Endodermal cell (in vitro differentiated cells): ENCODE data around the gene OASL. TPM values are rescaled to one million over a fixed set of nuclear protein-coding genes. Genes with fewer than 3 reads are reported as not detected.
"Not testable (repeated sequence)": the region's sequence is repeated elsewhere in the genome, so short reads cannot be mapped to it uniquely, and the experiment has no call there.

Experiments used
- DNase-seq: peaks from one replicate; pipeline ENCODE4 v3.0.0-alpha.2; 2017
- H3K27ac ChIP-seq: 2 replicates; pipeline ENCODE4 v1.5.1; 2013; ENCODE audit warnings: mild to moderate bottlenecking, low read depth, low read length, moderate library complexity
- H3K27me3 ChIP-seq: 2 replicates; pipeline ENCODE4 v1.6.1; 2013; ENCODE audit warnings: mild to moderate bottlenecking, low read length, moderate library complexity; ENCODE audit not compliant: insufficient read depth, control insufficient read depth, poor library complexity, severe bottlenecking
- H3K36me3 ChIP-seq: 2 replicates; pipeline ENCODE4 v1.7.0; 2013; ENCODE audit warnings: mild to moderate bottlenecking, low read length, moderate library complexity; ENCODE audit not compliant: control insufficient read depth, insufficient read depth
- H3K4me1 ChIP-seq: one replicate; pipeline ENCODE4 v1.7.0; 2013; ENCODE audit warnings: low read length; ENCODE audit not compliant: control insufficient read depth, insufficient read depth
- H3K4me3 ChIP-seq: 2 replicates; pipeline ENCODE4 v1.5.1; 2013; ENCODE audit warnings: mild to moderate bottlenecking, low read length, moderate library complexity
- H3K9ac ChIP-seq: 2 replicates; pipeline ENCODE4 v1.6.1; 2013; ENCODE audit warnings: mild to moderate bottlenecking, low read length, moderate library complexity; ENCODE audit not compliant: poor library complexity, severe bottlenecking; ENCODE audit errors: extremely low read depth
- H3K9me3 ChIP-seq: 2 replicates; pipeline ENCODE4 v1.6.1; 2013; ENCODE audit warnings: mild to moderate bottlenecking, low read length, moderate library complexity; ENCODE audit not compliant: control insufficient read depth
- H3K27ac Mint-ChIP-seq: 2 replicates; pipeline ENCODE4 v1.8.0; 2020; ENCODE audit warnings: mixed read lengths
- H3K27me3 Mint-ChIP-seq: 2 replicates; pipeline ENCODE4 v1.8.0; 2021; ENCODE audit warnings: mild to moderate bottlenecking, mixed read lengths; ENCODE audit not compliant: insufficient read depth
- H3K36me3 Mint-ChIP-seq: 2 replicates; pipeline ENCODE4 v1.8.0; 2020; ENCODE audit warnings: low read depth, mixed read lengths
- H3K4me1 Mint-ChIP-seq: 2 replicates; pipeline ENCODE4 v1.8.0; 2020; ENCODE audit warnings: mixed read lengths
- H3K4me3 Mint-ChIP-seq: 2 replicates; pipeline ENCODE4 v1.8.0; 2020; ENCODE audit warnings: mild to moderate bottlenecking, moderate library complexity, mixed read lengths
- H3K9me3 Mint-ChIP-seq: 2 replicates; pipeline ENCODE4 v1.8.0; 2020; ENCODE audit warnings: mild to moderate bottlenecking, mixed read lengths
- CTCF ChIP-seq: fragments of 200-600 bp; sonication (generic); conservative IDR thresholded peaks from 2 replicates; pipeline ENCODE4 v1.5.0; 2021; ENCODE audit warnings: antibody characterized with exemption, mild to moderate bottlenecking
- WGBS, 2 experiments: methylation state at CpG; one replicate each; pipeline versions ENCODE4 v1.1.5 to v1.1.7; 2013; ENCODE audit warnings: missing lambda C conversion rate in 2 of 2, mixed read lengths in 1 of 2; ENCODE audit not compliant: insufficient coverage in 1 of 2, insufficient read length in 1 of 2; 5-methylcytosine and 5-hydroxymethylcytosine counted together
- total RNA-seq, 2 donors: library from RNA; stranded (reverse); fragmentation: NEBNext Ultra II Directional in 1 of 2; extraction: Animal tissue kit (Norgen Biotek cat#: 25700) in 1 of 2; gene quantifications; 2 replicates in 1 of 2; 3 replicates in 1 of 2; pipeline ENCODE4 v1.2.1, GENCODE V29; 2021

OASL gene
- total RNA-seq, 2 donors from 2014 or later = not detected

GRCh38 chr12:121069206-121069605 lies 30.2 kb upstream of the OASL start:
- WGBS, 2 experiments = 86 to 100% methylated on average over 2 to 5 of the region's 6 CpGs
- peaks cover 31% of the 10 kb centered on the region for H3K9me3 ChIP-seq
- no peaks in the 10 kb centered on the region for H3K36me3 Mint-ChIP-seq
- no peak overlapping the region for H3K4me3 Mint-ChIP-seq
- no peaks in the 10 kb centered on the region for H3K27me3 ChIP-seq
- H3K4me3 ChIP-seq = no peak overlapping the region
- H3K4me1 Mint-ChIP-seq = no peaks in the 10 kb centered on the region
- no peaks in the 10 kb centered on the region for H3K4me1 ChIP-seq
- H3K27ac Mint-ChIP-seq = no peak overlapping the region
- no peak overlapping the region for H3K27ac ChIP-seq
- peaks cover 25% of the 10 kb centered on the region for H3K9me3 Mint-ChIP-seq
- DNase-seq = peak; percentile 11
- TF ChIP-seq CTCF = no peak
- no peak overlapping the region for H3K9ac ChIP-seq
- H3K36me3 ChIP-seq = no peaks in the 10 kb centered on the region
- peaks cover 2% of the 10 kb centered on the region for H3K27me3 Mint-ChIP-seq

- Mint-ChIP-seq H3K9me3 (no peaks in the 10 kb centered on the region), H3K4me1 (no peaks in the 10 kb centered on the region), H3K27me3 (peaks cover 4% of the 10 kb centered on the region), H3K36me3 (no peaks in the 10 kb centered on the region), H3K4me3 (no peak overlapping the region), H3K27ac (no peak overlapping the region)
- no peaks in the 10 kb centered on the region for H3K27me3 ChIP-seq
- H3K27ac ChIP-seq = no peak overlapping the region
- DNase-seq = no peak
- H3K9me3 ChIP-seq = no peaks in the 10 kb centered on the region
- H3K4me1 ChIP-seq = no peaks in the 10 kb centered on the region
- H3K36me3 ChIP-seq = no peaks in the 10 kb centered on the region
- H3K4me3 ChIP-seq = no peak overlapping the region
- no peak for TF ChIP-seq CTCF
- WGBS, 2 experiments = 67 to 71% methylated on average over 1 to 2 of the region's 2 CpGs
- H3K9ac ChIP-seq = no peak overlapping the region
Observed at GRCh38 chr12:121065345-121065744, 26.3 kb upstream of the OASL start.

- H3K27me3 ChIP-seq, H3K9me3 ChIP-seq, H3K9ac ChIP-seq, H3K27ac Mint-ChIP-seq, H3K4me1 Mint-ChIP-seq, H3K36me3 Mint-ChIP-seq, H3K4me3 ChIP-seq, H3K27ac ChIP-seq, H3K27me3 Mint-ChIP-seq, H3K36me3 ChIP-seq, H3K9me3 Mint-ChIP-seq, H3K4me3 Mint-ChIP-seq, H3K4me1 ChIP-seq: not testable (repeated sequence)
- 92 to 100% methylated on average over 5 to 12 of the region's 12 CpGs for WGBS, 2 experiments
- DNase-seq = peak; percentile 26
Observed at GRCh38 chr12:121064586-121064985, 25.5 kb upstream of the OASL start.

- Histone ChIP-seq H3K4me3 (no peak overlapping the region), H3K9me3 (no peaks in the 10 kb centered on the region), H3K27me3 (no peaks in the 10 kb centered on the region), H3K27ac (no peak overlapping the region), H3K4me1 (no peaks in the 10 kb centered on the region), H3K9ac (no peak overlapping the region), H3K36me3 (no peaks in the 10 kb centered on the region)
- Mint-ChIP-seq H3K4me3 (no peak overlapping the region), H3K9me3 (no peaks in the 10 kb centered on the region), H3K27me3 (peaks cover 4% of the 10 kb centered on the region), H3K27ac (no peak overlapping the region), H3K36me3 (no peaks in the 10 kb centered on the region), H3K4me1 (no peaks in the 10 kb centered on the region)
- 89 to 95% methylated on average over 1 of the region's 1 CpG for WGBS, 2 experiments
- TF ChIP-seq CTCF = no peak
- DNase-seq = peak; percentile 28
Observed at GRCh38 chr12:121064116-121064515, 25.1 kb upstream of the OASL start.
